Measurements from ENCODE around the gene NPM3.
A peak's percentile ranks its signal among the peaks of the same experiment; 100 is the strongest.

Gene NPM3

GRCh38 chr10:101782811-101783735 is at the start of gene NPM3:
TSS of gene NPM3 (minus strand) at chr10:101783446. CDS start at chr10:101783390, 56 bp downstream.
- no peak for TF ChIP-seq ZFX (IDR thresholded peaks at IDR 0.05)
- no peak for TF ChIP-seq CTCF (conservative IDR thresholded peaks at IDR 0.05)
- peak within 1 kb of the TSS; percentile 74 for H3K27ac ChIP-seq

GRCh38 chr10:101832325-101832771 is 49.1 kb upstream of the NPM3 start:
- H3K27ac ChIP-seq = no peak overlapping the region
- TF ChIP-seq ZFX (IDR thresholded peaks at IDR 0.05) = no peak

GRCh38 chr10:101831169-101831811 is 48.0 kb upstream of the NPM3 start:
- peak overlapping the region; percentile 30 for H3K27ac ChIP-seq
- no peak for TF ChIP-seq ZFX (IDR thresholded peaks at IDR 0.05)
- no peak for TF ChIP-seq CTCF (conservative IDR thresholded peaks at IDR 0.05)

- peak overlapping the region; percentile 30 for H3K27ac ChIP-seq
- TF ChIP-seq ZFX (IDR thresholded peaks at IDR 0.05) (no peak), CTCF (conservative IDR thresholded peaks at IDR 0.05) (no peak)
These were observed 47.3 kb upstream of the NPM3 start for GRCh38 chr10:101830322-101831168.

GRCh38 chr10:101829561-101830315 is 46.5 kb upstream of the NPM3 start:
- no peak for TF ChIP-seq ZFX (IDR thresholded peaks at IDR 0.05)
- no peak for TF ChIP-seq CTCF (conservative IDR thresholded peaks at IDR 0.05)
- H3K27ac ChIP-seq = peak overlapping the region; percentile 30; the same call in 1 of the 2 replicates

GRCh38 chr10:101828766-101829551 is 45.7 kb upstream of the NPM3 start:
- TF ChIP-seq ZFX (IDR thresholded peaks at IDR 0.05) = no peak
- TF ChIP-seq CTCF (conservative IDR thresholded peaks at IDR 0.05) = no peak

More at GRCh38 chr10:101828766-101829551, 45.7 kb upstream of the NPM3 start:
- H3K27ac ChIP-seq = no peak overlapping the region
